GM21447 (cell line): ENCODE measurements around the gene CYP2C8.
"Not testable (repeated sequence)": the region's sequence is repeated elsewhere in the genome, so short reads cannot be mapped to it uniquely, and the experiment has no call there.

ENCODE experiments used
- ATAC-seq: cut with Tn5 transposase; IDR thresholded peaks from one replicate; pipeline ENCODE4 v1.9.1; 2021; ENCODE audit not compliant: unreplicated experiment

The CYP2C8 gene

DNA sequence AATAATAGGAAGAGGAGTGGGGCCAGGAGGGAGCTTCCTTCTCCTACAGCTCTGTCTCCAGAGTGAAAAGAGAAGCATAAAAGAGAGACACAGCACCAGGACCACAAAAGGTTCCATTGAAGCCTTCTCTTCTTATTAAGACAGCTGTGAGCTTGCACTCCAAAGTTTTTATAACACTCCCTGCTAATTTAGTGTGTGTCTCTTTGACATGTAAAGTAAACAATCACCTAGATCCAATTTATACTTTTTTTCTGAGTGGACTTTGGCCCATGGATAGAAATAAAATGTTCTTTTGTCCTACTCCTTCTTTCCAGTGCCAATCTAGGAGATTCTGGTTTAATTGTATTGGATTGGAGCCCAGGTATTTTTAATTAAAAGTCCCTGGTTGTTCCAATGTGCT is at the start of gene CYP2C8:
TSS of gene CYP2C8 (minus strand) at position 212 of the 400 bp plus-strand sequence. CDS start at position 117, 95 bp downstream.
- no peak for ATAC-seq

GRCh38 chr10:95116869-95117269 is 47.6 kb upstream of the CYP2C8 start:
- no peak for ATAC-seq

GRCh38 chr10:95110823-95111222 is 41.5 kb upstream of the CYP2C8 start:
- ATAC-seq, result not testable (repeated sequence)

- no peak for ATAC-seq
Observed at GRCh38 chr10:95097805-95098204, 28.5 kb upstream of the CYP2C8 start.

- ATAC-seq, result no peak
Observed at GRCh38 chr10:95096143-95096542, 26.8 kb upstream of the CYP2C8 start.

DNA sequence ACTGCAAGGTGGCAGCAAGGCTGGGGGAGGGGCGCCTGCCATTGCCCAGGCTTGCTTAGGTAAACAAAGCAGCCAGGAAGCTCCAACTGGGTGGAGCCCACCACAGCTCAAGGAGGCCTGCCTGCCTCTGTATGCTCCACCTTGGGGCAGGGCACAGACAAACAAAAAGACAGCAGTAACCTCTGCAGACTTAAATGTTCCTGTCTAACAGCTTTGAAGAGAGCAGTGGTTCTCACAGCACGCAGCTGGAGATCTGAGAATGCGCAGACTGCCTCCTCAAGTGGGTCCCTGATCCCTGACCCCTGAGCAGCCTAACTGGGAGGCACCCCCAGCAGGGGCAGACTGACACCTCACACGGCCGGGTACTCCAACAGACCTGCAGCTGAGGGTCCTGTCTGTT is 10.3 kb upstream of the CYP2C8 start:
- not testable (repeated sequence) for ATAC-seq

DNA sequence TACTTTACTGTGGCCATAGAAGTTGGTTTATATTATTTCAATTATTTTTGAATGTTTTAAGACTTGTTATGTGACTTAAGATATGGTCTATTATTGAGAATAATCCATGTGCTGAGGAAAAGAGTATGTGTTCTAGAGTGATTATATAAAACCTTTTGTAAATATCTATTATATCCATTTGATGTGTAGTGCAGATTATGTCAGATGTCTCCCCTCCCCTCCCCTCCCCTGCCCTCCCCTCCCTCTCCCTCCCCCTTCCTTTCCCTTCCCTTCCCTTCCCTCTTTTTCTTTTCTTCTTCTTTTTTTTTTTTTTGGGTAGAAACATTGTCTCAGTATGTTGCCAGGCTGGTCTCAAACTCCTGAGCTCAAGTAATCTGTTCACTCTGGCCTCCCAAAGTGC is 8.3 kb upstream of the CYP2C8 start:
- ATAC-seq, result no peak

DNA sequence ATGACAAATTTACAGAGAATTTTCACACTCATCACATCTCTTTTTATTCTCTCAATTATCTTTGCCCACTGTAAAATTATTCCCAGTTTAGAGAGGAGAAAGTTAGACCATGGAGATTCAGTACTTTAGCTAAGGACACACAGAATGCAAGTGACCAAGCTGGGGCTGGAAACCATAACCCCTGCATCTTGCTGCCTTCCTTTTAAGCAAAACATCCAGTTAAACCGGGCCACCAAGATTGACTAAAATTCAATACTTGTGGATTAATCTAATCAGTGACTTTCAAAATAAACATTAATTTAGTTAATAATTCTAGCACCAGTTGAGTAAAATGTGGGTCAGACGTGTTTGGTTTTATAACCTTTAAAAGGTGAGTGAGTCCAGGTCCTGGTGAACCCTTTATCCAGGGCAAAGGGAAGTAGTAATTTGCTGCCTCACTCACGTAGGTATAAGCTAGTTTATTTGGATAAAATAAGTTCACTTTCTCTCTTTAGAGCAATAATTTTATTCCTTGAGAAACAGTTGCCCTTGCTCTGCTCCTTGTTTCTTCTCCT is 1.9 kb upstream of the CYP2C8 start:
- no peak for ATAC-seq

- not testable (repeated sequence) for ATAC-seq
Observed at GRCh38 chr10:95064125-95064524, 5.2 kb downstream of the CYP2C8 start.

DNA sequence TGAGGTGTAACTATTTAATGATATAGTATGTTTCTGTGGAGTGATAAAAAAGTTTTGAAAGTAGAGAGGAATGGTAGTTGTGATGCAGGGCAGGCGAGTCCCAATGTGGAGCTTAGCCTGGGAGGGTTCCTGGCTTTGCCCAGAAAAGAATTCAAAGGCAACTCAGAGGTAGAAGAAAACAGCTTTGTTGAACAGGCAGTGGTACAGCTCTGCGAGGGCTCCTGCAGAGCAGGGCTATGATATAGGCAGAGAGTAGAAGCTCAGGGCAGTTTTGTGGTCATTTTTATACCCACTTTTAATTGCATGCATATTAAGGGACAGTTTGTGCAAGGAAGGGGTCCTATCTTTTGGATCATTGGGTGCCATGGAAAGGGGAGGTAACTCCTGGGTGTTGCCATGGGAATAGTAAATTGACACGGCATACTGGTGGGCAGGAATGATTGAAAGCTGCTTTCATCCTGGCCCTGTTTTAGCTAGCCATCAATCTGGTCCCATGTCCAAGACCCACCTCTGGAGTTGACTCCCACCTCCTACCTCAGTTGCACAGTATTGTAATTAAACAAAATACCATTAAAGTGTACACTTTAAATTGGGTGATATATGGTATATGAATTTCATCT is 12.4 kb downstream of the CYP2C8 start:
- no peak for ATAC-seq

GRCh38 chr10:95049919-95050318 is 19.4 kb downstream of the CYP2C8 start:
- ATAC-seq, result no peak

DNA sequence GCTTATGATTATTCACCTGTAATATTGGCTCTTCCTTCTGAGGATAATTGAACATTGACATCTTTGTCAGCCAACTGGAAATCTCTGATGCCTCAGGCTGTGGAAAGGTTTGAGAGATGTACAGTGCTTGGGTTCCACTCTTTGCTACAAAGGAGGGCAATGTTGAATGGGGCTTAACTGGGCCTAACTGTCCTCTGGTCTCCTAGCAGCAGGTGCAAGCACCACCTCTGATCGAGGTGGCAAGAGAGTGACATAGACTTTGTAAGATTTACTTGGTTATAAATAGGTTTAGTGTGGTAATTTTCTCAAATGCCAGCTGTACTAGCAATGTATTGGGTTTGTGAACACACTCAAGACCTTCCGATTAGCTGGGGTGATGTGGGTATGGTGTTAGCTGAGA is 21.1 kb downstream of the CYP2C8 start:
- ATAC-seq, result no peak

- ATAC-seq, result no peak
Observed at GRCh38 chr10:95039281-95039680, 30.0 kb downstream of the CYP2C8 start.

GRCh38 chr10:95035332-95036295 is 33.7 kb downstream of the CYP2C8 start:
- ATAC-seq, result no peak

DNA sequence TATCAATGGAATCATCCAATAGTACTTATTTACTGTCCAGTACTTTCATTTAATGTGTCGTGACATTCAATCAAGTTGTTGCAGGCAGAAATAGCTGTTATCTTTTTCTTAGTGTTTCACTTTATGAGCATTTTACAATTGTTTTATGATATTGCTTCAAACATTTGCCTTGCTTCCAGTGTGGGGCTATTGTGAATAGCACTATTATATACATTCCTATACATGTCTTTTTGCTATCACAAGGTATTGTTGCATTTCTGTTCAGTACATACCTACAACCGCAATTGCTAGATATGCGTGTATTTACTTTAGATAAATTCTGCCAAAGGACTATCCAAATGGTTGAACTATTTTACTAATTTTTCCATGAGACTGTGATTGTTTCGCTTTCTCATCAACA is 34.9 kb downstream of the CYP2C8 start:
- ATAC-seq, result no peak

DNA sequence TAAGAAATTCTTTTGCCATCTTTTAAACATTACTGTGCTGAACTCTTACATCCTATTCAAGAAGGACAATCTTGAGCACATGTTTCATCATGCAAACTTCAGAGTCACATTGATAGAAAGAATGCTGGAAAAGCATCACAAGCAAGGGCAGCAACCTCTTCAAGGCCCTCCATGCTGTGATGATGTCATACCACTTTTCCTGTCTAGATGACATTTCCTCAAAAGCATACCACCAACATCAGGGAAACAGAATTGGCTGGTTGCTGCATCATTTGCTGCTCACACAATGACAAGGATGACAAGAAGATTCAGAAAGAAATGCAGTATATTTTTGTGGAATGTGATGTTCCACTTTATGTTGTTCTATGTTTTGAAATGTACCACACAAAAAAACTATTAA is 37.6 kb downstream of the CYP2C8 start:
- ATAC-seq, result no peak

DNA sequence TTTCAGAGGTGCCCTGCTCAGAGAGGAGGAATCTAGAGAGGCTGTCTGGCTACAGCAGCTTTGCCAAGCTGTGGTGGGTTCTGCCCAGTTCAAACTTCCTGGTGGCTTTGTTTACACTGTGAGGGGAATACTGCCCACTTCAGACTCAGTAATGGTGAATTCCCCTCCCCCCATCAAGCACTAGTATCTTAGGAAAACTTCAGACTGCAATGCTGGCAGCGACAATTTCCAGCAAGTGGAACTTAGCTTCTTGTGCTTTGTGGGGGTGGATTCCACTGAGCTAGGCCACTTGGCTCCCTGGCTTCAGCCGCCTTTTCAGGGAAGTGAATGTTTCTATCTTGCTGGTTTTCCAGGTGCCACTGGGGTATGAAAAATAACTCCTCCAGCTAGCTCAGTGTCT is 42.8 kb downstream of the CYP2C8 start:
- no peak for ATAC-seq

DNA sequence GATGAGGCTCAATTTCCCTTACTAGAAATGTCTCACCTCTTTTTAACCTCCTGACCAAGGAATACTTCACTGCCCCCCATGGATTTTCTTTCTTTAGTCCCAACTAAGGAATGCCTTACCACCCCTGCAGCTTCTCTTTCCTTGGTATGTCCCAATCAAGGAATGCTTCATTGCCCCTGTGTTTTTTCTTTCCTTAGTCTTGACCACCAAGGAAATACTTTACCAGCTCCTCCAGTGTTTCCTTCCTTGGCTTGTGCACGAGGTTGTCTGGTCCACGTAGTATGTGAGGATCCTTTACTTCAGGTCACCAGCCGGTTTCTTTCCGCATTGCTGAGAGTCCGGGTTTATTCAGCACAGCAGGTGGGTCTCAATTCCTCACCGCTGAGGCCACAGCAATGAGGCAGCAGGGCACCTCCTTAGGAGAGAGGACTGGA is 71.5 kb downstream of the CYP2C8 start:
- ATAC-seq, result no peak

GRCh38 chr10:94992811-94993210 is 76.5 kb downstream of the CYP2C8 start:
- no peak for ATAC-seq

DNA sequence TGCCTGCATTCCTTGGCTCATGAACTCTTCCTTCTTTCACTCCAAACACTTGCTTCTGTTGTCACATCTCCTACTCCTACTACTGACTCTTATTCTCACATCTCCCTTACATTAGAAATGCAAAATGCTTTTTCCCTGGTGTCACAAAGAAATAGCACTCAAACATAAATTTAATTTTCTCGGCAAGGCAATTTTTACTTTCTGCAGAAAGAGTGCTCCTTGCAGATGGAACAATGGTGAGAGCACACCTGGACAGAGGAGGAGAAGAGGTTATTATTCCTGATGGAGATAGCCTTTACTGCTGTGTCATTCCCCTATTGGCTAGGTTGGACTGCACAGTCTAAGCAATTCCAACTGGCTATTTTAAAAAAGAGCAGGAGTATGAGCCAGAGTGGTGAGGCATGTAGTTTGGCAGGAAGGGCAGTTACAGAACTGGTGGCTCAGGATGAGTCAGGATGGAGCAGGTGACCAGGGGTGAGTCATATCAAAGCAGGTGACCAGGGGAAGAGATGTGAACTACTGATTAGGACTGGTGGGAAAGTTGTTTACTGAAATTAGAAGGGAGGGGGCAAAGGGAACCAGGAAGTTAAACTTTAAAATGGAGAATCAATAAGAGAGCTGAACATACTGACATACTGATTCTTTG is 77.9 kb downstream of the CYP2C8 start:
- no peak for ATAC-seq

DNA sequence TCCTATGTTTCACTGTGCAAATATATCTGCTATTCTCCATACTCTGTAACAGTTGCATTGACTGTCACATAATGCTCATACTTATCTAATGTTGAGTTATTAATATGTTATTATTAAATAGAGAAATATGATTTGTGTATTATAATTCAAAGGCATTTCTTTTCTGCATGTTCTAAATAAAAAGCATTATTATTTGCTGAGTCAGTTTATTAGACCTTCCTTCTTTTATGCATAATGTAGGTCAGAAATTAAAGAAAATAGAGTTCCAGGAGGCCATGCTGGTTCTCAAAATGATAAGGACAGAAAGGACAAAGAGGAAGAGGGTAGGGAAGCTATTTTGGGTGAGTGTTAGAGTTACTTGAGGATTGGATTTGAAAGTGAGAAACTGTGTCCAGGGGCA is 80.1 kb downstream of the CYP2C8 start:
- no peak for ATAC-seq
